ENCODE results near the gene NEMP1. TPM values are rescaled to one million over a fixed set of nuclear protein-coding genes. Genes with fewer than 3 reads are reported as not detected.

Gene NEMP1
- total and polyA plus RNA-seq, 2 of the 8 experiments (the other 6 are each of a cell fraction or from before 2014, with no cell fraction given) = 30.1 to 43.2 TPM

DNA sequence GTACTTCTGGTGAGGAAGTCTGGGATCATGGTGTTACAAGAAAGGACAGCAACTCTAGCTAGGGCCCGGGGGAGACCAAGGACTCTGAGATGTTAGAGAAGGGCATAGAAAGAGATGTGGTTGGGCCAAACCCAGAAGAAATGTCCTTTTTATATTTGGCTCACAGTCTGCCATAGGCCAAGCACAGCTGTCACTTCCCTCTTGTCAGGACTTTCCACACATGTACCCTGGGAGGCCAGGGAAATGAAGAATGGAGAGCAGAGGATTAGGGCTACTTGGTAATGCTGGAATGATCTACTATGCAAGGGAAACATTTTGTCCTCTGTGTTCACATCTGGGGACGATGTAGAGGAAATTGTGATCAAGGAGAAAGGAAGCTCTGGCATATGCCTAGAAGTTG lies 37.8 kb downstream of the NEMP1 start:
- no peak overlapping the region for H3K27ac ChIP-seq (ENCODE audit: low read depth, low read length)
- DNase-seq (ENCODE audit: low read depth in 1 of 2, low spot score in 2 of 2) (no peak), FAIRE-seq (no peak)
- TF ChIP-seq NANOG (IDR thresholded peaks at IDR 0.05; ENCODE audit: insufficient read depth, low read depth, low read length, poor library complexity, severe bottlenecking) (no peak), YY1 (IDR thresholded peaks at IDR 0.05; ENCODE audit: low read depth, low read length) (no peak), EP300 (IDR thresholded peaks at IDR 0.05; ENCODE audit: borderline replicate concordance in 1 of 2, low read depth in 2 of 2, low read length in 2 of 2) (no peak), CHD2 (IDR thresholded peaks at IDR 0.05; ENCODE audit: low read length) (no peak), MAFK (IDR thresholded peaks at IDR 0.05; ENCODE audit: low read depth, low read length) (no peak)
- H2AFZ ChIP-seq (ENCODE audit: low read length) = no peak overlapping the region
- H3K4me2 ChIP-seq (ENCODE audit: insufficient read depth in 1 of 2, low read depth in 2 of 2, low read length in 2 of 2) = no peak overlapping the region
- no peak overlapping the region for H2BK20ac ChIP-seq (ENCODE audit: low read length)
- no peak overlapping the region for H3K4ac ChIP-seq (replicated peaks; ENCODE audit: insufficient read length, low read depth, low read length)
- H3K56ac ChIP-seq (replicated peaks; ENCODE audit: insufficient read length, low read depth, low read length) = no peak overlapping the region
- no peaks in the 10 kb centered on the region for H3K4me1 ChIP-seq (replicated peaks in 1 of 4; ENCODE audit: control insufficient read depth in 3 of 4, insufficient read depth in 4 of 4, low read length in 3 of 4)
- H2BK12ac ChIP-seq (ENCODE audit: low read depth, low read length) = no peak overlapping the region
- no peak overlapping the region for H3K23ac ChIP-seq (ENCODE audit: insufficient read length)
- no peaks in the 10 kb centered on the region; a peak in 1 of 7 replicates for H3K27me3 ChIP-seq (replicated peaks in 1 of 4; ENCODE audit: control insufficient read depth in 3 of 4, extremely low read depth in 1 of 4, insufficient read depth in 3 of 4, low read length in 3 of 4)
- H4K20me1 ChIP-seq (replicated peaks in 1 of 2; ENCODE audit: control insufficient read depth in 1 of 2, insufficient read depth in 2 of 2, low read length in 2 of 2) = no peaks in the 10 kb centered on the region
- H3K36me3 ChIP-seq (ENCODE audit: control insufficient read depth in 2 of 4, insufficient read depth in 4 of 4, low read length in 3 of 4) = no peaks in the 10 kb centered on the region
- WGBS, 2 experiments (ENCODE audit: extremely low coverage in 1 of 2, insufficient coverage in 1 of 2, insufficient read length in 1 of 2, insufficient replicate concordance in 2 of 2, low coverage in 1 of 2, low lambda C conversion rate in 2 of 2, missing lambda C conversion rate in 1 of 2) = 89% methylated on average over 2 of the region's 2 CpGs; no CpG with 5 or more reads in 1 of the 2 experiments
- ChIA-PET POLR2A (ENCODE audit: partially characterized antibody) (interaction anchor here (1.0 to 1.8 kb wide), 2 partner anchors 10 to 12 kb away, joined by 3 to 10 read pairs; no protein-coding TSS in a partner anchor), CTCF (ENCODE audit: partially characterized antibody) (interaction anchor here (0.6 to 4.8 kb wide), 18 partner anchors 9 to 133 kb away, joined by 3 to 25 read pairs (median 3); partner anchors contain the start of genes MYO1A, STAT6 and TAC3)
- no peak overlapping the region for H2BK15ac ChIP-seq (ENCODE audit: low read length)
- no peak overlapping the region for H3K9ac ChIP-seq (replicated peaks in 1 of 4; ENCODE audit: extremely low read depth in 1 of 4, low read depth in 3 of 4, low read length in 3 of 4)
- no peaks in the 10 kb centered on the region for H3K79me1 ChIP-seq (ENCODE audit: low read depth, low read length)
- no peaks in the 10 kb centered on the region for H3K23me2 ChIP-seq (ENCODE audit: low read depth, low read length)
- no peak overlapping the region for H4K8ac ChIP-seq (ENCODE audit: extremely low read depth, insufficient read depth, low read length)
- no peak overlapping the region for H3K14ac ChIP-seq (ENCODE audit: insufficient read length)
- H4K5ac ChIP-seq (ENCODE audit: insufficient read length, low read depth, low read length) = no peak overlapping the region
- no peak overlapping the region for H4K91ac ChIP-seq (replicated peaks; ENCODE audit: insufficient read length, low read length)
- H2BK120ac ChIP-seq (replicated peaks; ENCODE audit: low read depth, low read length) = no peak overlapping the region
- no peak overlapping the region for H2AK5ac ChIP-seq (ENCODE audit: low read depth, low read length)
- no peak overlapping the region for H2BK5ac ChIP-seq (ENCODE audit: low read depth, low read length)
- no peak overlapping the region for H3K4me3 ChIP-seq (ENCODE audit: extremely low read depth in 1 of 4, insufficient read depth in 2 of 4, low read depth in 3 of 4, low read length in 4 of 4)
- no peak overlapping the region for H3K18ac ChIP-seq (ENCODE audit: extremely low read depth, low read length)
- H3K79me2 ChIP-seq (ENCODE audit: control insufficient read depth in 1 of 2, insufficient read depth in 2 of 2, low read length in 2 of 2) = no peaks in the 10 kb centered on the region
- no peaks in the 10 kb centered on the region for H3K9me3 ChIP-seq (ENCODE audit: insufficient read depth in 2 of 2, low read depth in 1 of 2, low read length in 1 of 2)
